IgD-negative memory B cell (primary cell): ENCODE results near the gene PTH1R. TPM values are rescaled to one million over a fixed set of nuclear protein-coding genes. Genes with fewer than 3 reads are reported as not detected.
"Not testable (repeated sequence)": the region's sequence is repeated elsewhere in the genome, so short reads cannot be mapped to it uniquely, and the experiment has no call there.

Experiments used
- H3K27ac Mint-ChIP-seq, 3 donors: one replicate each; pipeline ENCODE4 v1.8.0; 2020 to 2022; ENCODE audit warnings: mild to moderate bottlenecking in 3 of 3, mixed read lengths in 3 of 3, moderate library complexity in 1 of 3
- H3K27me3 Mint-ChIP-seq: one replicate; pipeline ENCODE4 v1.8.0; 2021; ENCODE audit warnings: mixed read lengths
- H3K36me3 Mint-ChIP-seq: one replicate; pipeline ENCODE4 v1.8.0; 2020; ENCODE audit warnings: mild to moderate bottlenecking, mixed read lengths
- H3K4me1 Mint-ChIP-seq, 3 donors: one replicate each; pipeline ENCODE4 v1.8.0; 2020 to 2022; ENCODE audit warnings: mixed read lengths in 3 of 3, mild to moderate bottlenecking in 1 of 3
- H3K4me3 Mint-ChIP-seq, 4 donors: one replicate each; pipeline ENCODE4 v1.8.0; 2020 to 2022; ENCODE audit warnings: mild to moderate bottlenecking in 4 of 4, mixed read lengths in 4 of 4, moderate library complexity in 3 of 4
- H3K9me3 Mint-ChIP-seq, 3 donors: one replicate each; pipeline ENCODE4 v1.8.0; 2020 to 2021; ENCODE audit warnings: mixed read lengths in 3 of 3, mild to moderate bottlenecking in 1 of 3
- polyA plus RNA-seq: library from polyadenylated mRNA; unstranded; fragments of 300-500 nt; fragmentation: Illumina TruSeq; gene quantifications from one replicate; pipeline ENCODE4 v1.2.3, GENCODE V29; 2021

Gene PTH1R
- polyA plus RNA-seq, 1 donor from 2014 or later = not detected

- Mint-ChIP-seq H3K9me3 (no peaks in the 10 kb centered on the region), H3K4me3 (no peak overlapping the region), H3K36me3 (no peaks in the 10 kb centered on the region), H3K27me3 (peaks cover 9% of the 10 kb centered on the region), H3K27ac (no peak overlapping the region), H3K4me1 (peaks cover 0 to 7% (median 2%) of the 10 kb centered on the region in 3 donors)
Observed at GRCh38 chr3:46902188-46902631, 24.7 kb downstream of the PTH1R start.

- H3K4me1 Mint-ChIP-seq = peaks cover 0 to 2% (median 0%) of the 10 kb centered on the region in 3 donors
- no peak overlapping the region for H3K27ac Mint-ChIP-seq
- H3K4me3 Mint-ChIP-seq = no peak overlapping the region
- H3K9me3 Mint-ChIP-seq = no peaks in the 10 kb centered on the region
- H3K36me3 Mint-ChIP-seq = no peaks in the 10 kb centered on the region
- peaks cover 1% of the 10 kb centered on the region for H3K27me3 Mint-ChIP-seq
Observed at GRCh38 chr3:46903341-46904302, 26.1 kb downstream of the PTH1R start.

- H3K4me3 Mint-ChIP-seq = no peak overlapping the region
Observed at GRCh38 chr3:46904303-46905212, 27.0 kb downstream of the PTH1R start.

GRCh38 chr3:46905213-46905560 is 27.7 kb downstream of the PTH1R start:
- Mint-ChIP-seq H3K27ac (peak overlapping the region in 1 of 3 donors; percentile 43), H3K36me3 (no peaks in the 10 kb centered on the region), H3K4me3 (no peak overlapping the region), H3K27me3 (no peaks in the 10 kb centered on the region), H3K9me3 (no peaks in the 10 kb centered on the region), H3K4me1 (peaks cover 0 to 5% (median 4%) of the 10 kb centered on the region in 3 donors)

More at GRCh38 chr3:46904303-46905212, 27.0 kb downstream of the PTH1R start:
- Mint-ChIP-seq H3K27ac (peak overlapping the region in 1 of 3 donors; percentile 43), H3K4me1 (peaks cover 0 to 3% (median 3%) of the 10 kb centered on the region in 3 donors), H3K36me3 (no peaks in the 10 kb centered on the region), H3K27me3 (no peaks in the 10 kb centered on the region), H3K9me3 (no peaks in the 10 kb centered on the region)

GRCh38 chr3:46905661-46906451 is 28.3 kb downstream of the PTH1R start:
- Mint-ChIP-seq H3K4me1 (peaks cover 0 to 5% (median 4%) of the 10 kb centered on the region in 3 donors), H3K9me3 (no peaks in the 10 kb centered on the region), H3K27me3 (no peaks in the 10 kb centered on the region), H3K4me3 (no peak overlapping the region), H3K36me3 (no peaks in the 10 kb centered on the region), H3K27ac (no peak overlapping the region)

GRCh38 chr3:46906471-46907058 is 29.0 kb downstream of the PTH1R start:
- no peak overlapping the region for H3K27ac Mint-ChIP-seq
- H3K36me3 Mint-ChIP-seq = no peaks in the 10 kb centered on the region
- H3K27me3 Mint-ChIP-seq = no peaks in the 10 kb centered on the region

GRCh38 chr3:46907271-46907670 is 29.8 kb downstream of the PTH1R start:
- no peaks in the 10 kb centered on the region for H3K36me3 Mint-ChIP-seq
- H3K4me3 Mint-ChIP-seq = no peak overlapping the region
- H3K27ac Mint-ChIP-seq = no peak overlapping the region

More at GRCh38 chr3:46906471-46907058, 29.0 kb downstream of the PTH1R start:
- Mint-ChIP-seq H3K4me1 (peaks cover 0 to 5% (median 4%) of the 10 kb centered on the region in 3 donors), H3K9me3 (no peaks in the 10 kb centered on the region), H3K4me3 (no peak overlapping the region)

GRCh38 chr3:46907960-46908293 is 30.4 kb downstream of the PTH1R start:
- Mint-ChIP-seq H3K36me3 (no peaks in the 10 kb centered on the region), H3K9me3 (no peaks in the 10 kb centered on the region), H3K4me1 (peaks cover 0 to 5% (median 4%) of the 10 kb centered on the region in 3 donors), H3K27me3 (no peaks in the 10 kb centered on the region), H3K27ac (no peak overlapping the region), H3K4me3 (no peak overlapping the region)

More at GRCh38 chr3:46907271-46907670, 29.8 kb downstream of the PTH1R start:
- no peaks in the 10 kb centered on the region for H3K9me3 Mint-ChIP-seq
- peaks cover 0 to 5% (median 4%) of the 10 kb centered on the region in 3 donors for H3K4me1 Mint-ChIP-seq
- H3K27me3 Mint-ChIP-seq = no peaks in the 10 kb centered on the region

- Mint-ChIP-seq H3K27ac (no peak overlapping the region), H3K9me3 (no peaks in the 10 kb centered on the region), H3K36me3 (no peaks in the 10 kb centered on the region), H3K27me3 (no peaks in the 10 kb centered on the region), H3K4me3 (no peak overlapping the region), H3K4me1 (peaks cover 0 to 5% (median 4%) of the 10 kb centered on the region in 3 donors)
Observed at GRCh38 chr3:46908294-46908985, 30.9 kb downstream of the PTH1R start.

- Mint-ChIP-seq H3K9me3 (no peaks in the 10 kb centered on the region), H3K4me1 (peaks cover 0 to 5% (median 4%) of the 10 kb centered on the region in 3 donors), H3K27ac (peak overlapping the region in 2 of 3 donors; percentile 29 to 46), H3K36me3 (no peaks in the 10 kb centered on the region), H3K4me3 (no peak overlapping the region), H3K27me3 (no peaks in the 10 kb centered on the region)
Observed at GRCh38 chr3:46908986-46909534, 31.5 kb downstream of the PTH1R start.

GRCh38 chr3:46909535-46910161 is 32.1 kb downstream of the PTH1R start:
- peak overlapping the region in 2 of 4 donors; percentile 16 to 69 for H3K4me3 Mint-ChIP-seq

GRCh38 chr3:46910166-46910760 is 32.7 kb downstream of the PTH1R start:
- no peaks in the 10 kb centered on the region for H3K36me3 Mint-ChIP-seq
- no peak overlapping the region for H3K27ac Mint-ChIP-seq
- no peaks in the 10 kb centered on the region for H3K27me3 Mint-ChIP-seq
- H3K9me3 Mint-ChIP-seq = no peaks in the 10 kb centered on the region
- H3K4me3 Mint-ChIP-seq = no peak overlapping the region
- peaks cover 0 to 5% (median 4%) of the 10 kb centered on the region in 3 donors for H3K4me1 Mint-ChIP-seq

More at GRCh38 chr3:46909535-46910161, 32.1 kb downstream of the PTH1R start:
- Mint-ChIP-seq H3K4me1 (peaks cover 0 to 5% (median 4%) of the 10 kb centered on the region in 3 donors), H3K36me3 (no peaks in the 10 kb centered on the region), H3K27ac (peak overlapping the region in 2 of 3 donors; percentile 29 to 46), H3K27me3 (no peaks in the 10 kb centered on the region), H3K9me3 (no peaks in the 10 kb centered on the region)

- not testable (repeated sequence) for H3K4me1 Mint-ChIP-seq, H3K36me3 Mint-ChIP-seq, H3K9me3 Mint-ChIP-seq, H3K27me3 Mint-ChIP-seq, H3K27ac Mint-ChIP-seq, H3K4me3 Mint-ChIP-seq
Observed at GRCh38 chr3:46910914-46911313, 33.4 kb downstream of the PTH1R start.
